Liver (tissue), 9 donors: Measurements from ENCODE around the gene WDR27. TPM values are rescaled to one million over a fixed set of nuclear protein-coding genes. Genes with fewer than 3 reads are reported as not detected.

Source experiments
- DNase-seq: peaks from one replicate; pipeline ENCODE4 v3.0.0-alpha.2; 2017; ENCODE audit warnings: low spot score
- H3K27ac ChIP-seq, 2 donors: one replicate each; pipeline ENCODE4 v1.7.0; 2013; ENCODE audit warnings: inconsistent platforms in 2 of 2, low read length in 2 of 2, control low read depth in 1 of 2, low read depth in 1 of 2, mild to moderate bottlenecking in 1 of 2
- H3K27me3 ChIP-seq, 4 donors: one replicate each; pipeline versions ENCODE4 v1.6.1 to v1.7.0; 2013; ENCODE audit warnings: low read length in 3 of 4, inconsistent platforms in 1 of 4, mild to moderate bottlenecking in 1 of 4, moderate library complexity in 1 of 4; ENCODE audit not compliant: control insufficient read depth in 4 of 4, insufficient read depth in 4 of 4
- H3K36me3 ChIP-seq, 4 donors: one replicate each; pipeline versions ENCODE4 v1.6.1 to v1.7.0; 2013; ENCODE audit warnings: low read length in 3 of 4, mild to moderate bottlenecking in 3 of 4, low read depth in 1 of 4, moderate library complexity in 1 of 4; ENCODE audit not compliant: control insufficient read depth in 4 of 4, insufficient read depth in 3 of 4
- H3K4me1 ChIP-seq, 4 donors: one replicate each; pipeline versions ENCODE4 v1.6.1 to v1.7.0; 2013; ENCODE audit warnings: low read length in 3 of 4, mild to moderate bottlenecking in 3 of 4, moderate library complexity in 1 of 4; ENCODE audit not compliant: control insufficient read depth in 4 of 4, insufficient read depth in 4 of 4
- H3K4me3 ChIP-seq, 3 donors: one replicate each; pipeline versions ENCODE4 v1.6.1 to v1.7.0; 2013; ENCODE audit warnings: low read length in 3 of 3, control low read depth in 1 of 3, low read depth in 1 of 3, mild to moderate bottlenecking in 1 of 3
- H3K9ac ChIP-seq, 2 donors: one replicate each; pipeline ENCODE4 v1.7.0; 2013; ENCODE audit warnings: low read length in 2 of 2, mild to moderate bottlenecking in 2 of 2, moderate library complexity in 2 of 2, control low read depth in 1 of 2, low read depth in 1 of 2
- H3K9me3 ChIP-seq, 4 donors: one replicate each; pipeline versions ENCODE4 v1.6.1 to v1.7.0; 2013; ENCODE audit warnings: low read length in 3 of 4; ENCODE audit not compliant: control insufficient read depth in 4 of 4
- ATF3 ChIP-seq: IDR thresholded peaks from 2 replicates; pipeline ENCODE4 v1.6.1; 2016; ENCODE audit warnings: antibody characterized with exemption
- CTCF ChIP-seq: fragments of 150-350 bp; IDR thresholded peaks from 2 replicates; pipeline ENCODE4 v1.5.1; 2017; ENCODE audit warnings: improper control_type of control experiment, low read depth, low read length; ENCODE audit not compliant: missing input control
- FOXA1 ChIP-seq: IDR thresholded peaks from 2 replicates; pipeline ENCODE4 v1.6.1; 2016; ENCODE audit warnings: antibody characterized with exemption
- FOXA2 ChIP-seq: IDR thresholded peaks from 2 replicates; pipeline ENCODE4 v1.6.1; 2016; ENCODE audit warnings: antibody characterized with exemption
- GABPA ChIP-seq, 2 donors: IDR thresholded peaks in 1 of 2; conservative IDR thresholded peaks in 1 of 2; 2 replicates each; pipeline ENCODE4 v1.6.1; 2016; ENCODE audit warnings: antibody characterized with exemption in 2 of 2, mild to moderate bottlenecking in 1 of 2, moderate library complexity in 1 of 2
- HNF4A ChIP-seq, 2 donors: conservative IDR thresholded peaks; 2 replicates each; pipeline ENCODE4 v1.6.1; 2016; ENCODE audit warnings: antibody characterized with exemption in 2 of 2, mild to moderate bottlenecking in 2 of 2
- HNF4G ChIP-seq: IDR thresholded peaks from 2 replicates; pipeline ENCODE4 v1.6.1; 2016; ENCODE audit warnings: antibody characterized with exemption
- JUND ChIP-seq, 2 donors: IDR thresholded peaks; 2 replicates each; pipeline ENCODE4 v1.6.1; 2016; ENCODE audit warnings: antibody characterized with exemption in 2 of 2
- MAX ChIP-seq: IDR thresholded peaks from 2 replicates; pipeline ENCODE4 v1.6.1; 2016; ENCODE audit warnings: antibody characterized with exemption
- NR2F2 ChIP-seq: IDR thresholded peaks from 2 replicates; pipeline ENCODE4 v1.6.1; 2016; ENCODE audit warnings: antibody characterized with exemption
- RAD21 ChIP-seq, 2 donors: IDR thresholded peaks; 2 replicates each; pipeline ENCODE4 v1.6.1; 2016; ENCODE audit warnings: antibody characterized with exemption in 2 of 2, mild to moderate bottlenecking in 2 of 2
- REST ChIP-seq: IDR thresholded peaks from 2 replicates; pipeline ENCODE4 v1.6.1; 2016; ENCODE audit warnings: antibody characterized with exemption, mild to moderate bottlenecking
- RXRA ChIP-seq, 2 donors: IDR thresholded peaks; 2 replicates each; pipeline ENCODE4 v1.6.1; 2017 to 2018; ENCODE audit warnings: antibody characterized with exemption in 2 of 2, mild to moderate bottlenecking in 1 of 2
- SP1 ChIP-seq: IDR thresholded peaks from 2 replicates; pipeline ENCODE4 v1.6.1; 2018; ENCODE audit warnings: antibody characterized with exemption, mild to moderate bottlenecking
- TAF1 ChIP-seq: conservative IDR thresholded peaks from 2 replicates; pipeline ENCODE4 v1.6.1; 2016; ENCODE audit warnings: antibody characterized with exemption, mild to moderate bottlenecking
- YY1 ChIP-seq: IDR thresholded peaks from 2 replicates; pipeline ENCODE4 v1.6.1; 2016; ENCODE audit warnings: antibody characterized with exemption, mild to moderate bottlenecking
- ZBTB33 ChIP-seq: IDR thresholded peaks from 2 replicates; pipeline ENCODE4 v1.6.1; 2016; ENCODE audit warnings: antibody characterized with exemption
- WGBS: extraction: QIAGEN DNeasy Blood & Tissue Kit; methylation state at CpG from one replicate; pipeline ENCODE4 v1.1.7; 2013; 5-methylcytosine and 5-hydroxymethylcytosine counted together
- polyA plus RNA-seq, 2 donors: library from polyadenylated mRNA; stranded (reverse) in 1 of 2; unstranded in 1 of 2; fragments of 200-250 nt in 1 of 2; fragments of >200 nt in 1 of 2; fragmentation: Nextera tagmentation in 1 of 2; extraction: Ambion mirVana in 1 of 2; gene quantifications; one replicate each; pipeline versions ENCODE4 v1.2.1 to v1.2.3, GENCODE V29; 2013 to 2015
- total RNA-seq, 2 donors: library from RNA; depleted of rRNA; stranded (reverse); fragments of >200 nt; gene quantifications; one replicate each; pipeline ENCODE4 v1.2.3, GENCODE V29; 2014
- donor health status: healthy.
- donor health status: healthy.
- donor health status: healthy.
- donor health status: healthy.
- donor health status: healthy.

Gene WDR27
- total and polyA plus RNA-seq, 4 donors, result 3.7 to 20.1 (median 7.7) TPM

GRCh38 chr6:169567819-169568218 is 134.0 kb downstream of the WDR27 start:
- Histone ChIP-seq H3K9ac (no peak overlapping the region), H3K4me1 (peaks cover 0 to 4% (median 0%) of the 10 kb centered on the region in 4 donors), H3K9me3 (no peaks in the 10 kb centered on the region), H3K27me3 (no peaks in the 10 kb centered on the region), H3K27ac (no peak overlapping the region), H3K4me3 (no peak overlapping the region), H3K36me3 (peaks cover 0 to 4% (median under 1%) of the 10 kb centered on the region in 4 donors)
- TF ChIP-seq TAF1, result no peak
- no peak for TF ChIP-seq REST
- no peak for TF ChIP-seq RXRA (IDR thresholded peaks at IDR 0.05)
- TF ChIP-seq GABPA (IDR thresholded peaks at IDR 0.05 in 1 of 2, conservative IDR thresholded peaks at IDR 0.05 in 1 of 2), result no peak
- no peak for TF ChIP-seq FOXA1
- TF ChIP-seq YY1, result no peak
- no peak for TF ChIP-seq CTCF
- no peak for TF ChIP-seq ATF3
- 88% methylated on average over 11 of the region's 11 CpGs for WGBS
- no peak for DNase-seq

- Histone ChIP-seq H3K27me3 (no peaks in the 10 kb centered on the region), H3K9ac (no peak overlapping the region), H3K36me3 (peaks cover 0 to 4% (median under 1%) of the 10 kb centered on the region in 4 donors), H3K4me1 (peaks cover 0 to 4% (median 0%) of the 10 kb centered on the region in 4 donors), H3K4me3 (no peak overlapping the region), H3K27ac (no peak overlapping the region), H3K9me3 (no peaks in the 10 kb centered on the region)
- WGBS, result 92% methylated on average over 19 of the region's 19 CpGs
- DNase-seq, result no peak
- TF ChIP-seq HNF4A (conservative IDR thresholded peaks at IDR 0.05), result no peak
- no peak for TF ChIP-seq ATF3
- TF ChIP-seq FOXA1, result no peak
- TF ChIP-seq HNF4G, result no peak
- no peak for TF ChIP-seq ZBTB33
- no peak for TF ChIP-seq RXRA (IDR thresholded peaks at IDR 0.05)
- no peak for TF ChIP-seq SP1
- TF ChIP-seq JUND (IDR thresholded peaks at IDR 0.05), result no peak
- TF ChIP-seq YY1, result no peak
- TF ChIP-seq GABPA (IDR thresholded peaks at IDR 0.05 in 1 of 2, conservative IDR thresholded peaks at IDR 0.05 in 1 of 2), result no peak
- TF ChIP-seq RAD21 (IDR thresholded peaks at IDR 0.05), result no peak
- TF ChIP-seq MAX, result no peak
- no peak for TF ChIP-seq REST
- TF ChIP-seq FOXA2, result no peak
- no peak for TF ChIP-seq NR2F2
Observed at GRCh38 chr6:169566961-169567750, 134.7 kb downstream of the WDR27 start.
